Smooth muscle cell (in vitro differentiated cells): ENCODE measurements around the gene PIGK. TPM values are rescaled to one million over a fixed set of nuclear protein-coding genes. Genes with fewer than 3 reads are reported as not detected.

Experiments
- DNase-seq: peaks from one replicate; lab custom pipeline; 2025; ENCODE audit not compliant: unreplicated experiment; lab: John Stamatoyannopoulos, UW
- H2AFZ ChIP-seq: fragments of 200-600 bp; sonication (generic); 2 replicates; pipeline ENCODE4 v1.6.0; 2016; ENCODE audit warnings: antibody characterized with exemption, low read depth, mild to moderate bottlenecking
- H3F3A ChIP-seq: fragments of 200-600 bp; sonication (generic); 2 replicates; pipeline ENCODE4 v1.6.0; 2017; ENCODE audit warnings: antibody characterized with exemption, low read depth
- H3K27ac ChIP-seq: fragments of 200-600 bp; sonication (generic); 2 replicates; pipeline ENCODE4 v1.5.1; 2016; ENCODE audit warnings: low read depth, mild to moderate bottlenecking
- H3K27me3 ChIP-seq: fragments of 200-600 bp; sonication (generic); 2 replicates; pipeline ENCODE4 v1.6.1; 2016; ENCODE audit warnings: low read depth, mild to moderate bottlenecking
- H3K36me3 ChIP-seq: fragments of 200-600 bp; sonication (generic); 2 replicates; pipeline ENCODE4 v1.5.1; 2016; ENCODE audit warnings: low read depth
- H3K4me1 ChIP-seq: fragments of 200-600 bp; sonication (generic); 2 replicates; pipeline ENCODE4 v1.5.1; 2016; ENCODE audit warnings: low read depth
- H3K4me2 ChIP-seq: fragments of 200-600 bp; sonication (generic); 2 replicates; pipeline ENCODE4 v1.6.0; 2016; ENCODE audit warnings: mild to moderate bottlenecking
- H3K4me3 ChIP-seq: fragments of 200-600 bp; sonication (generic); 2 replicates; pipeline ENCODE4 v1.5.1; 2016; ENCODE audit warnings: mild to moderate bottlenecking
- H3K79me2 ChIP-seq: fragments of 200-600 bp; sonication (generic); 2 replicates; pipeline ENCODE4 v1.6.0; 2016; ENCODE audit warnings: low read depth, mild to moderate bottlenecking
- H3K9ac ChIP-seq: fragments of 200-600 bp; sonication (generic); 2 replicates; pipeline ENCODE4 v1.6.0; 2016; ENCODE audit warnings: low read depth
- H3K9me3 ChIP-seq: fragments of 200-600 bp; sonication (generic); replicated peaks from 2 replicates; pipeline ENCODE4 v1.5.1; 2016; ENCODE audit warnings: low read depth
- H4K20me1 ChIP-seq: fragments of 200-600 bp; sonication (generic); 2 replicates; pipeline ENCODE4 v1.6.0; 2016; ENCODE audit warnings: low read depth
- CTCF ChIP-seq: fragments of 200-600 bp; sonication (generic); IDR thresholded peaks from 2 replicates; pipeline ENCODE4 v1.5.1; 2017; ENCODE audit warnings: borderline replicate concordance, mild to moderate bottlenecking, antibody characterized with exemption; ENCODE audit not compliant: insufficient read depth, poor library complexity, severe bottlenecking
- WGBS: methylation state at CpG from one replicate; pipeline ENCODE4 v1.1.7; 2016; ENCODE audit warnings: low lambda C conversion rate; 5-methylcytosine and 5-hydroxymethylcytosine counted together
- polyA plus RNA-seq: library from polyadenylated mRNA; unstranded; fragments of >200 nt; fragmentation: Nextera tagmentation; extraction: Ambion mirVana; gene quantifications from 2 replicates; pipeline ENCODE4 v1.2.1, GENCODE V29; 2016
- total RNA-seq: library from RNA; depleted of rRNA; stranded (reverse); fragments of >200 nt; gene quantifications from 2 replicates; pipeline ENCODE4 v1.2.3, GENCODE V29; 2014

The PIGK gene
- total and polyA plus RNA-seq, 2 experiments from 2014 or later, result 18.0 to 39.3 TPM

DNA sequence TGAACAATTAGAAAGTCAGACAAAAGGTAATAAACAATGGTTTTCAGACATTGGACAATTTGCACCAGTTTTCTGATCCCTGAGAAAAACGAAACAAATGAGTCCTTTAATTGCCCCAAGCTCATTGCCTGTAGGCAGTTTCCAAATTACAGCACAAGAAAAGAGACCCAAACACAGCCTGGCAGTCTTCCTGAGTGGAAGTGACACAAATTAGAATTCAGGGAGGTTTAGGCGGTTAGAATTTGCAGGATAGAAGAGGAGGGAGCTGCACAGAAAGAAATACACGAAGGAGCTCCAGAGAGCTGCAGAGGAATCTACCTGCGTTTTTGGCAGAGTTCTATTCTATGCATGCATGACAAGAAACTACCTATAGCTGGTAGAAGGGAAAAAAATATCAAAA lies 115.7 kb downstream of the PIGK start:
- Histone ChIP-seq H3K79me2 (no peaks in the 10 kb centered on the region), H2AFZ (no peak overlapping the region), H4K20me1 (no peaks in the 10 kb centered on the region), H3K36me3 (no peaks in the 10 kb centered on the region), H3K4me1 (no peaks in the 10 kb centered on the region), H3K4me2 (no peak overlapping the region), H3K27me3 (no peaks in the 10 kb centered on the region), H3K9me3 (no peaks in the 10 kb centered on the region), H3K4me3 (no peak overlapping the region), H3F3A (no peaks in the 10 kb centered on the region), H3K9ac (no peak overlapping the region), H3K27ac (no peak overlapping the region)
- DNase-seq, result no peak
- no peak for TF ChIP-seq CTCF
- WGBS, result 80% methylated on average over 4 of the region's 4 CpGs

DNA sequence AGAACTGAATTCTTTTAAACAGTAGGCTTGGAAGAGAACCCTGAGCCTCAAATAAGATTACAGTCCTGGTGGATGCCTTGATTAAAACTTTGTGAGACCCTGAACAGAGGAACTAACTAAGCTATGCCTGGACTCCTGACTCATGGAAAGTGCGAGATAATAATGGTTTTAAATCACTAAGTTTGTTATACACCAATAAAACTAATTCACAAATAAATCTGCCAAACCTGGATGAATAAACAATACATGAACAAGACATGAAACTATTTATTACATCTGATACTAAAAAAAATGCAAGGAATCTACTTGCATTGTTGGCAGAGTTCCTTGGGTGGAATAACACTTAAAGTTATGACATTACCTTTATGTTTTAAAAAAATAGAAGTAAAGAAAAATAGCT lies 118.4 kb downstream of the PIGK start:
- H3F3A ChIP-seq, result no peaks in the 10 kb centered on the region
- H3K4me1 ChIP-seq, result no peaks in the 10 kb centered on the region
- no peak overlapping the region for H3K27ac ChIP-seq
- no peak overlapping the region for H3K9ac ChIP-seq
- no peaks in the 10 kb centered on the region for H3K9me3 ChIP-seq
- no peak overlapping the region for H3K4me2 ChIP-seq
- H3K27me3 ChIP-seq, result no peaks in the 10 kb centered on the region
- no peaks in the 10 kb centered on the region for H3K79me2 ChIP-seq
- 81% methylated on average over 1 of the region's 1 CpG for WGBS
- no peak overlapping the region for H3K4me3 ChIP-seq
- DNase-seq, result no peak
- H2AFZ ChIP-seq, result no peak overlapping the region
- no peak for TF ChIP-seq CTCF
- H4K20me1 ChIP-seq, result no peaks in the 10 kb centered on the region
- H3K36me3 ChIP-seq, result no peaks in the 10 kb centered on the region

DNA sequence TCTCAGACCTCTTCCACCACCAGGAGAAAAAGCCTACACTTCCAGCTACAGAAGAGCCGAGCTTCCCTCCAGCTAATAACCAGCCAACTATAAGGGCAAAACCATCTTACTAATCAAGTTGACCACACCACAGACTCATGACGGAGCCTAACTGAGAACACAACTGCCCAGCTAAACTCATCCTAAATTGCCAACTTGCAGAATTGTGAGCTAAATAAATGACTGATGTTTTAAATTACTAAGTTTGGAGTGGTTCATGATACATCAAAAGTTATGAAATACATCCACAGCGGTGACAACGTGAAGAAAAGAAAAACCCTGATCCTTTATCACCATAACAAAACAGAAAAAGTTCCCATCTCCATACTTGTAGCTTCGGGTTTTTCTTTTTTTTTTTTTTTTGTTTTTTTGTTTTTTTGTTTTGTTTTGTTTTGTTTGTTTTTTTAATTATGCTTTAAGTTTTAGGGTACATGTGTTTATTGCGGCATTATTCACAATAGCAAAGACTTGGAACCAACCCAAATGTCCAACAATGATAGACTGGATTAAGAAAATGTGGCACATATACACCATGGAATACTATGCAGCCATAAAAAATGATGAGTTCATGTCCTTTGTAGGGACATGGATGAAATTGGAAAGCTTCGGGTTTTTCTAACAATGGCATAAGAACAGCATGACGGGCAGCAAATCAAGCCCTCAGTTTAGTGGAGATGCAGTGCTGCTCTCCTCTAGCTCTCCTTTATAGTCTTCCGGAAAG lies 122.6 kb downstream of the PIGK start:
- H3K36me3 ChIP-seq, result no peaks in the 10 kb centered on the region
- H3K27me3 ChIP-seq, result no peaks in the 10 kb centered on the region
- no peak overlapping the region for H2AFZ ChIP-seq
- no peak overlapping the region for H3K4me3 ChIP-seq
- TF ChIP-seq CTCF, result no peak
- no peaks in the 10 kb centered on the region for H3K79me2 ChIP-seq
- H4K20me1 ChIP-seq, result no peaks in the 10 kb centered on the region
- H3K4me2 ChIP-seq, result no peak overlapping the region
- H3K4me1 ChIP-seq, result peaks cover 3% of the 10 kb centered on the region
- no peak for DNase-seq
- no peak overlapping the region for H3K27ac ChIP-seq
- H3K9me3 ChIP-seq, result no peaks in the 10 kb centered on the region
- H3K9ac ChIP-seq, result no peak overlapping the region
- no peaks in the 10 kb centered on the region for H3F3A ChIP-seq
- WGBS, result 91% methylated on average over 9 of the region's 9 CpGs

GRCh38 chr1:77095236-77095635 lies 124.0 kb downstream of the PIGK start:
- H3F3A ChIP-seq, result no peaks in the 10 kb centered on the region
- no peak overlapping the region for H3K4me2 ChIP-seq
- 73% methylated on average over 1 of the region's 1 CpG for WGBS

More at GRCh38 chr1:77095236-77095635, 124.0 kb downstream of the PIGK start:
- H3K79me2 ChIP-seq, result no peaks in the 10 kb centered on the region
- TF ChIP-seq CTCF, result no peak
- no peak overlapping the region for H3K27ac ChIP-seq
- no peak overlapping the region for H3K4me3 ChIP-seq
- H3K9ac ChIP-seq, result no peak overlapping the region
- no peak overlapping the region for H2AFZ ChIP-seq
- no peaks in the 10 kb centered on the region for H4K20me1 ChIP-seq
- H3K4me1 ChIP-seq, result peaks cover 4% of the 10 kb centered on the region
- no peak for DNase-seq
- H3K27me3 ChIP-seq, result no peaks in the 10 kb centered on the region
- H3K9me3 ChIP-seq, result no peaks in the 10 kb centered on the region
- H3K36me3 ChIP-seq, result no peaks in the 10 kb centered on the region
